HG02798 (cell line): ENCODE measurements around the gene HTR3A.

Source experiments
- ATAC-seq: cut with Tn5 transposase; IDR thresholded peaks from one replicate; pipeline ENCODE4 v1.9.1; 2021; ENCODE audit warnings: mild to moderate bottlenecking; ENCODE audit not compliant: unreplicated experiment, poor library complexity

Gene HTR3A

DNA sequence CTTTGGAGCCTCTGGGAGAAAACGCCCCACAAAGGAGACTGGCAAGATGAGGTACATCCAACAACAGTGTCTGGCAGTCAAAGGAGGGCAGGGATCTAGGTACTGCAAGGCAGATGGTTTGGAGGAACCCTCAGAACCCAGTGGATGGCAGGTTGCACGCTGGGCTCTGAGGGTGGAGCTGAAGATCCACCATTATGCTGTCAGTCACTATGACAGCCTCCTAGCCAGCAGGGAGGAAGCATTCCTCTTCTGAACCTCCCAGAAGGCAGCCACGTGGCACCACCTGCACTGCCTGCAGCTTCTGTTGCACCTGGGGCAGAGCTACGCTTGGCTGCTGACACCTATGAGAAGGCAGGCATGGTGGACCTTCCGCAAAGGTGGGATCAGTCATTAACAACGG lies 40.2 kb downstream of the HTR3A start:
- ATAC-seq = no peak

DNA sequence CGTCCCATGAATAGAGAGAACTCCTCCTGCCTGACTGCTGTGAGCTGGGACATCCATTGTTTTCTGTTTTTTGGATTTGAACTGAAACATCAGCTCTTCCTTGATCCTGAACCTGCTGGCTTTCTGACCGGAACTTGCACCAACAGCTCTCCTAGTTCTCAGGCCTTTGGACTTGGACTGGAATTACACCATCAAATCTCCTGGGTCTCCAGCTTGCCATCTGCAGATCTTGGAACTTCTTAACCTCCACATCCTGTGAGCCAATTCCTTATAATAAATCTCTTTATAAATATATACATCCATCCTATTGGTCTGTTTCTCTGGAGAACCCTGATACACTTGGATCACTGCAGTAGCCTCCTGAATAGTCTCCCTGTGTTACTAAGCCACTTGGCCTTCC lies 42.1 kb downstream of the HTR3A start:
- no peak for ATAC-seq

DNA sequence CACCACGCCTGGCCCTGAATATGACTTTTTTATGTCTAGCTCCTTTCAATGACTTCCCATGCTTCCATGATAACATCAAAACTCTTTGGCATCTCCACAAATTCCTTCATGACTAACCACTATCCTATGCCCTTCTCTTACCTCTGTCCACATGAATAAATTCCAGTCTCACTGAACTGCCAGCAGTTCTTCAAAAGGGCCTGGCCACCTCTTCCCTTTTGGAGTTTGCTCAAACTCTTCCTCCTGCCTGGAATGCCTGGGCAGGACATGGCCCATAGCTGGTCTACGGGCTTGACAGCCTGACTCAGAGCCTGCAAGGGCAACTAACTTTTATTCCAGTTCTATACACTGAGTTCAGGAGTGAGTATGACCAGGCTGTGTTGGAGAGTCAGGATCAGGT lies 42.8 kb downstream of the HTR3A start:
- ATAC-seq = no peak

DNA sequence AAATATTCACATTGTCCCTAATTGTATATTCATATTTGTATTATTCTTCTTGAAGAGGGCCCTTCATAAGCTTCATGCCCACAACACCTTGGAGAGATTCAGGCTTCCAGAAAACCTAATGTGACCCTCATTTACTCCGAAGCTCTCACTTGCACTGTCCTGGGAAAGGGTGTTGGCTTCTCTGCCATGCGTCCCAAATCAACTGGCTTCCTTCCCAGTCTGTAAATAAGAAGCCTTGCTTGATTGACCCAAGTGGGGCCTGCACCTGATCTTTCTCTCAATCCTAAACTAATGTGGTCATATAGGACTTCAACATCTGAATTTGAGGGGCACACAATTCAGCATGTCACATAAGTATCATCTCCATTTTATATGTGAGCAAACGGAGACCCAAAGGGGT lies 44.1 kb downstream of the HTR3A start:
- ATAC-seq = no peak

DNA sequence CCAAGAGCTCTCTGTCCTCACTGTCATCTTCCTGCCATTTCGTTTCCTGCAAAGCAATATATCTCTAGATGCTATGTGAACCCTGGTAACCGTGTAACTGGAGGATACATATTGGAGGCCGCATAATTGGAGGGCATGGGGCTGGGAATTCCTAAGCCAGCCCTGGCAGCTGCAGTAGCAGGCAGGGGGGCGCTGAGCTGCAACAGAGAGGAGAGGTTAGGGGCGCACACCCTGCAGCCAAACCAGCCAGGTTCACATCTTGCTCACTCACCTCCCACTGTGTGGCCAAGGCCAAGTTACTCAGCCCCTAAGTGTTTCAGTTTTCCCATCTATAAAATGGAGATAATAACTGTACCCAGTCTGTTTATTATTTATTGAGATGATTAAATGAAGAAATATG lies 44.7 kb downstream of the HTR3A start:
- no peak for ATAC-seq

DNA sequence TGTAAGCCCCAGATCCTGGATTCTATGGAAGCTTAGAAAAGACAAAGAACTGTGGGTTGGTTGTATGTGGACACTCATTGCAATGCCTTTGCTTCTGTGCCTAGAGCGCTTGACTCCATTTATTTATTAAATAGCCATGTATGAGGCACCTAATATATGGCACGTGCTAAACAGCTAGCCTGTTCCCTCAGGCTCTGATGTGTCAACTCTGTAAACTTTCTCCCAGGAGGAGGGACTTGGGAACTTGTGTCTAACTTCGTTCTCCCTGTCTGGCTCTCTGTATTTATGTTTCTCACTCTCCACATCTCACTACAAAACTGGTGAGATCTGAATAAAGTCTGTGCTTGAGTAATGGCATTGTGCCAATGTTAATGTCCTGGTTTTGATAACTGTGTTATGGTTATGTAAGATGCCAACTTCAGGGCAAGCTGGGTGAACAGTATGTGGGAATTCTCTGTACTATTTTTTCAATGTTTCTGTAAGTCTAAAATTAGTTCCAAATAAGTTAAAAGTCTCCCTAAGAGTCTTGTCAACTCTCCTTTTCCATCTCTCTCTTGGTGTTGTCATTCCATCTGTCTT lies 50.5 kb downstream of the HTR3A start:
- no peak for ATAC-seq

DNA sequence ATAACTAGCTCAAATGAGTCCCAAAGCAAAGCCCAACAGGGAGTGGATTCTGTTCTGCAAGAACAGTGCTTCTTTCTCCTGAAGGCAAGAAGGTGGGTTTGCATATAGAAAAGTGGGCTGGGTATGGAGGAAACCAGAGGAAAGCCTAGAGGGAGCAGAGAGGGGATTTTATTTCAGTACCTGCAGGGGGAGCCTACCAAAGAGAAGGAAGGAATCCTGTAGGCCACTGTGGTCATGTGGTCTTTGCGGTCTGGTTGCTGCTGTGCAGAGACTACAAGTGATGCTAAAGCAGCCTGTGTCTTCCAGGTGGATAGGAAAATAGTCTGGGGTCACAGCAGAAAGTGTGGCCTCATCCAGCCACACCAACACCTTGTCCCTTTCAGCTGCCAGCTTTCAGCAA lies 51.4 kb downstream of the HTR3A start:
- ATAC-seq = no peak

DNA sequence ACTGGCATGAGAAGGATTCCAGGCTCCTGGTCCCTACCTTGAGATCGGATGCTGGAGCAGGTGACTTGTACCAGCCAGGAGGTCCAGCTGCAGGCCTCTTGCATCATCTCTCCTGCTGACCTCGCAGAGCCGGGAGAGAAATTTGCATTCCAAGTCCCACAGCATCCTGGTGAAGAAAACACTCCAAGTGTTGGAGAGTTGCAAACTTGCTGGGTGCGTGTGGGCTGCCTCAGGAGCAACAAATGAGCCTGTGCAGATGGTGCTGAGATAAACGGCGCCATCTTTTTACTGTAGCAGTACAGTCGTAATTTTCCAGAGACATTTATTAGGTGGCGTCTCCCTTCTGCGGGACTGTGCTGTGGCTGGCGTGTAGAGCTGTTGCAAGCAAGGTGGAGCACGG lies 52.5 kb downstream of the HTR3A start:
- ATAC-seq = no peak

DNA sequence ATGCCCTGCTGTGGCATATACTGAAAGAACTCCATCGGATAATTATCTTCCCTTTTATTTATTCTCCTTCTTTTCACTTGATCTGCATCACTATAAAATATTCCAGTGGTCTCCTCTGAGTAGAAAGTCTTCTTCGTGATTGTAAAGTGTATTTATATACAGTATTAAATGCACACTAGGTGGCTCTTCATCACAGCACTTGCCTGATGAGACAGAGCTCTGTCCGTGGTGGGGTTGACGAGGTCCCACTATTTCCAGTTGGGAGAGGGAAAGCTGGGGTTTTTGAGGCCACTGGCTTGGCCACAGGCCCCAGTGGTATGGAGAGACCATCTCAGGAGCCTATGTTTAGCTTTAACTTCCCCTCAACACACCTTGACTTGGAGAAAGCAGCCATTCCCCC lies 53.0 kb downstream of the HTR3A start:
- ATAC-seq = no peak

DNA sequence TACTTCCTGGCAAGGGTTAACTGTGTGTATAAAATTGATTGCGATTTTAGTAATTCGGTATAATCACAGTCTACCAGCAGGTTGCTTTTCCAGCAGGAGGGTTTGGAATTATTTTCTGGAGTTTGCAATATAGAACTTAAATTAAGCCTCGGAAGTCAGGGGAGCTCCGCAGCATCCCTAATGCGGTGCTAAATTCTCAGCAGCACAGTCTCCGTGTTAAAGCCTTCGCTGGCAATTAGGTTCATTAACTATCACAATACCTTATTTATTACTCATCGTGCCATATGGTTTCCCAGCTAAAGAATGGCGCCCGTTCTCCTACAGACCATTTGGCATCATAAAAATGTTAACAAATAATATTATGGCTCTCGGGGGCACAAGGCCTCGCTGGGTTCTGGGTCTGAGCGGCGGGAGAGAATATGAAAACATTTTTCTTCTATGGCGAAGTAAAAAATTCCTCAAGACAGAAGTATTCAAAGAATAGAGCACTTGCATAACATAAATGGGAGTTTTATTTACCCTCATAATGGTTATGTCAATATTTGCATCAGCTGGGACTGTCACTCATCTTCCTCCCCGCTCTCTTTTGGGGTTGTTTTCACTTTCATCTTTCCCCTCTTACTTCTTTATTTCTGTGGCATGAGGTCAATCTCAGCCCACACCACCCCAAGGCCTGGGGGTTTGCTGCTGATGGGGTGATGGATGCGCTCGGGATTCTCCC lies 56.5 kb downstream of the HTR3A start:
- ATAC-seq = no peak

DNA sequence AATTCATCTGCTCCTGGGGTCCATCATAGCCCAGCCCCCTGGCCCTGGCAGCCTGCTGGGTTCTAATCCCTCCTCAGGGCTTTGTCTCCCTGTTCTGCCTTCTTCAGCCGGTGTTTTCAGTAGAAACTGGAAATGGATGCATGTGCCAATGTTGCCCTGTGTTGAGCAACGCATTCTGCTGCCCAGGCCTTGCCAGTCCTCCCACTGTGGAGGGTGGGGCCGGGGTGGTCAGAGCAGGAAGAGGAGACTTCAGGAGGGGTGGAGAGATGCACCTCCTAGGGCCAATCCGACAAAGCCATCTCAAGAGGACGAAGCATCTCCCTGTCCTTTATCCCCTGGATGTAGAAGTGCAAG lies 57.0 kb downstream of the HTR3A start:
- ATAC-seq = no peak

DNA sequence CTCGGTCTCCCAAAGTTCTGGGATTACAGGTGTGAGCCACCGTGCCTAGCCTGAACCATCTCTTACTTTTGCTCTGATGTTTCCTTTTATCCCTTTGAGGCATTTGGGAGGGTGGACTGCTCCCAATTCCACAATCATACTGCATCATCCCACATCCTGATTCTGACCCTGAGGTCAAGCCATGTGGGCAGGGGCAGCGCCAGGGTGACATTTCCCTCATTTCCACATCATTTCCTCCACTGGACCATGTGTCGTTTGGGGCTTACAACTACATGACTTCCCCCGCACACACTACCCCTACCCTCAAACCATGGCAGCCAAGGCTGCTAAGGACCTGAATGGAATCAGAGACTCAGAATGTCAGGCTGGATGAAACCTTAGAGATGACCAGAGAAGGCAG lies 58.2 kb downstream of the HTR3A start:
- ATAC-seq = no peak

DNA sequence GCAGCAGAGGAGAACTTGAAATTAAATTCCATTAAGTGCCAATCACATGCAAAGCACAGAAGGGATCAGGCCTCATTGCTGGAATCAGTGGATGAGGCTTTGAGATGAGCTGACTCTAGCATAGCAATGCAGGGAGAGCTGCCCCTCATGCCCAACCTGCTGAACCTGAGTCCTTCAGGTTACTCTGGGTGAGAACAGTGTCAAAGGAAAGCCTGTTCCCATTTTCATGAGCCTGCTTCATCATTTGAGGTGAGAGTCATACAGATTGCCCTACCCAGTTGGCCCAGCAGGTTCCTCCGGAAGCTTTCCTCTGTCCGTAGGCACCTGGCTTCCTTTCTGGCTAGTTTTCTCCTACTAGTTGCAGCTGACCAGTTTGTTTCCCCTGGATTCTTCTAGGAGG lies 58.7 kb downstream of the HTR3A start:
- ATAC-seq = no peak

DNA sequence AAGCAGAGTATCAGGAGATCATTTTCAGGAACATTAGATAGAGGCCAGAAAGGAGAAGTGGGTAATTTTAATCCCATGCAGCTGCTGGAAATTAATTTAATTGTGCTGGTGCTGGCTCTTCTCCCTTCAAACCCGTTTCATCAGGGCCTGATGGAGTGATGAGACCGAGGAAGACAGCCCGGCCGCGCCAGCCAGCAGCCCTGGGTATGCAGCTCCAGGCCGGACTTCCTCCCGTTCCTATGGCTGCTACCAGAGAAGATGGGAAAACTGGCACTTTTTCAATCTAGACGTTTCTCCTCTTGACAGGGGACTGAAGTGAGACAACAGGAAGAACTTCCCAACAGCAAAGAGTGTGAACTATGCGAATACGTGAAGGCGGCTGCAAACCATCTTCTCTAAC lies 60.0 kb downstream of the HTR3A start:
- no peak for ATAC-seq

DNA sequence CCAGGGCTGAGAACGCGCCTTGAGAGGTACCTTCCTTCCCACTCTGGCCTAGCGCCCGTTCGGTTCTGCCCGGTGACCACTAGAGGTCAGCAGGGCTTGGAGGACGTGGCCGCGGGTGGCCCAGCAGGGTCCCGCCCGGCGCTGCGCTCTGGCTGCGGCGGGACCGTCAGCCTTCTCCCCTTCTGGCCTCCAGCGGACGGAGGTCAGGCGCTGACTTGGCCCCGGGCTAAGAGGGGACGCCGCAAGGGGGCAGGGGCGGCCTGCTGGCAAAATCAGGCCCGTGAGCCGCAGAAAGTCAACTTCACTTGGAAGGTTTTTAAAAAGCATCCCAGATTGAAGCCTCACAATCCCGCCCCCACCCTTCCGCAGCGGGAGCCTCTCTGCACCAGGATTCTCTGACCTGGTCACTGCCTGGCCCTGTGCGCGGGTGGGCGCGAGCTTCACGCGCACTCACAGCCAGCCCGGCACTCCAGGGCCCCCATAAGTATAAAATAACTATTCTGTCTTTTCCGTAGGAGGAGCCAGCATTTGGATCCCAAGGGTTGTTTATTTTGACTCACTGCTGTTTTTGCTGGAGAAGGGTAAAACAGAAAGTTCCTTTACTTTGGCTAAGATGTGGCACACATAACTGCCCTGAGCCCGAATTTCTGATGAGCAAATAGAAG lies 61.4 kb downstream of the HTR3A start:
- no peak for ATAC-seq

DNA sequence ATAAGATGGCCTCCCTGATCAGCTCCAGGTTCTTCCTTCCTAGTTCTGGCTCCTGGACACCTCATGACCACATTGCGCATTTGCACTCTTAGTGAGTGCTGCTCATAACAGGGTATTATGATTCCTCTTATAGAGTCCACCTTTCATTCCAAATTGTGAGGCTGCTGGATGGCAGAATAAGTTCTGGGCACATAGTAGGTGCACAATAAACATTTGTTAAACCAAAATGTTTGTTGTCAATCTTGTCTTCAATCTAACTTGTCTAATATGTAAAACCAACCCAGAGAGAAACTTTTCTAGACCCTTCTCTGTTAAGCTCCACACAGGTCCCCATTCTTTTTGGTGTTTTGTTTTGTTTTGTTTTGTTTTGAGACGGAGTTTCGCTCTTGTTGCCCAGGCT lies 62.0 kb downstream of the HTR3A start:
- no peak for ATAC-seq

DNA sequence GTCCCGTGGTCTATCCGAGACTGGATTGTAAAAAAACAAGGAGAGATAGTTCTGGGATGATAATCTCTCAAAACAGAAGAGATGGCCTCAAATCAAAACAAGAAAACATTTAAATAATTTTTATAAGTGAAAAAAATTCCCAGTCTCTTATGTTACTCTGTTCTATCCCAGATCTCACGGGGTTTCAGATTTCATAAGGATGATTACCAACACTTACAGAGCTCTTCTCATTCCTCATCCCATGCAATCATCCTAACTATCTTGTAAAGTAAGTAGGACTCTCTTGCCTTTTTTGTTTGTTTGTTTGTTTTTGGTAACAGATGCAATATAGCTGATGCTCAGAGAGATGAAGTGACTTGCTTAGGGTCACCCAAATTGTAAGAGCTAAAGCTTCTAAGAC lies 64.6 kb downstream of the HTR3A start:
- no peak for ATAC-seq
